ENCODE data around the gene ZNF236. TPM values are rescaled to one million over a fixed set of nuclear protein-coding genes. Genes with fewer than 3 reads are reported as not detected.
"Not testable (repeated sequence)": the region's sequence is repeated elsewhere in the genome, so short reads cannot be mapped to it uniquely, and the experiment has no call there.

The ZNF236 gene
- total RNA-seq, 4 donors from 2014 or later, result 13.4 to 38.0 (median 15.1) TPM

- TF ChIP-seq, protein P1, sequence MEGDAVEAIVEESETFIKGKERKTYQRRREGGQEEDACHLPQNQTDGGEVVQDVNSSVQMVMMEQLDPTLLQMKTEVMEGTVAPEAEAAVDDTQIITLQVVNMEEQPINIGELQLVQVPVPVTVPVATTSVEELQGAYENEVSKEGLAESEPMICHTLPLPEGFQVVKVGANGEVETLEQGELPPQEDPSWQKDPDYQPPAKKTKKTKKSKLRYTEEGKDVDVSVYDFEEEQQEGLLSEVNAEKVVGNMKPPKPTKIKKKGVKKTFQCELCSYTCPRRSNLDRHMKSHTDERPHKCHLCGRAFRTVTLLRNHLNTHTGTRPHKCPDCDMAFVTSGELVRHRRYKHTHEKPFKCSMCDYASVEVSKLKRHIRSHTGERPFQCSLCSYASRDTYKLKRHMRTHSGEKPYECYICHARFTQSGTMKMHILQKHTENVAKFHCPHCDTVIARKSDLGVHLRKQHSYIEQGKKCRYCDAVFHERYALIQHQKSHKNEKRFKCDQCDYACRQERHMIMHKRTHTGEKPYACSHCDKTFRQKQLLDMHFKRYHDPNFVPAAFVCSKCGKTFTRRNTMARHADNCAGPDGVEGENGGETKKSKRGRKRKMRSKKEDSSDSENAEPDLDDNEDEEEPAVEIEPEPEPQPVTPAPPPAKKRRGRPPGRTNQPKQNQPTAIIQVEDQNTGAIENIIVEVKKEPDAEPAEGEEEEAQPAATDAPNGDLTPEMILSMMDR (IDR thresholded peaks at IDR 0.05), result no peak
- no peak for TF ChIP-seq POLR2A (IDR thresholded peaks at IDR 0.05)
- no peak for TF ChIP-seq POLR2AphosphoS5 (IDR thresholded peaks at IDR 0.05)
- no peak for TF ChIP-seq EP300 (IDR thresholded peaks at IDR 0.05)
- DNase-seq (ENCODE audit: low spot score in 2 of 2), result no peak
- WGBS, result 95% methylated on average over 14 of the region's 28 CpGs
- H3K36me3 ChIP-seq, result no peaks in the 10 kb centered on the region
- no peak overlapping the region for H3K27ac ChIP-seq
- H3K4me1 ChIP-seq, result no peaks in the 10 kb centered on the region
- H3K9me3 ChIP-seq, result no peaks in the 10 kb centered on the region
- no peak overlapping the region for H3K4me3 ChIP-seq
- H3K27me3 ChIP-seq, result no peaks in the 10 kb centered on the region
Measured at GRCh38 chr18:76989647-76990190, 167.4 kb downstream of the ZNF236 start.

- not testable (repeated sequence) for H3K36me3 ChIP-seq; H3K4me1 ChIP-seq; H3K27ac ChIP-seq; H3K4me3 ChIP-seq; H3K27me3 ChIP-seq; H3K9me3 ChIP-seq; DNase-seq (ENCODE audit: low spot score in 2 of 2)
- WGBS, result 66% methylated on average over 8 of the region's 8 CpGs
Measured at GRCh38 chr18:76990343-76991020, 168.1 kb downstream of the ZNF236 start.

DNA sequence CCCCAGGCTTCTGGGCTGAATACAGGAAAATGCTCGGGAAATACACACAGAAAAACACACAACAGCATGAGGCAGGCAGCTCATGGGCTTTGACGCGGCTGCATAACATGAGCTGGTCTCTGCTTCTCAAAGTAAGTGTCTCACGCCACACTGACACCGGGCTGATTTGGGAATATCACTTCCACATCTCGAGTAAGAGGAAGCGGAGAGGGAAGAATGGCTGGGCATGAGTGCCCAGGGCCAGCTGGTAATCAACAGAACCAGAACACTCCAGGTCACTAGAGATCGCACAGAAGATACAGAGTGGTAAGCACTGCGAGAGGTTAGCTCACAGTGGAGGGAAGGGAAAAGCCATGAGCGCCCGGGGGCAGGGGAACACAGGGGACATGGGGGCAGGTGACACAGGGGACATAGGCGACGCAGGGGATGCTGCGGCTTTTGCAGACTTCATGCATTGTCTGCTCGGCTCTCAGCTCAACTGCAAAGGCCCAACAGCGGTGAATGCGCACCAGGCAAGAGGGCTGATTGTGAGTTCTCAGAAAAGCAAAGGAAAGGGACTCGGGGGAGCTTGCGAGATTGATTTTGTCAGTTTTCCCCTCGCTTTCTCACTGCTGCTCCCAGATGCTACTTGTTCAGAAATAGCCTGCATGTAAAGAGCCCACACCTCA lies 168.8 kb downstream of the ZNF236 start:
- no peaks in the 10 kb centered on the region for H3K9me3 ChIP-seq
- no peak overlapping the region for H3K4me3 ChIP-seq
- no peak overlapping the region for H3K27ac ChIP-seq
- DNase-seq (ENCODE audit: low spot score in 2 of 2), result no peak
- H3K27me3 ChIP-seq, result no peaks in the 10 kb centered on the region
- TF ChIP-seq EP300 (IDR thresholded peaks at IDR 0.05) (no peak), POLR2AphosphoS5 (IDR thresholded peaks at IDR 0.05) (no peak)
- TF ChIP-seq, protein P1 (IDR thresholded peaks at IDR 0.05), result no peak
- H3K36me3 ChIP-seq, result no peaks in the 10 kb centered on the region
- 86% methylated on average over 20 of the region's 20 CpGs for WGBS
- H3K4me1 ChIP-seq, result no peaks in the 10 kb centered on the region

- no peaks in the 10 kb centered on the region for H3K4me1 ChIP-seq
- DNase-seq (ENCODE audit: low spot score in 2 of 2), result peak in 1 of 2 donors; percentile 69
- 84% methylated on average over 17 of the region's 17 CpGs for WGBS
- no peak for TF ChIP-seq EP300 (IDR thresholded peaks at IDR 0.05)
- TF ChIP-seq, protein P1 (IDR thresholded peaks at IDR 0.05), result no peak
- no peaks in the 10 kb centered on the region for H3K36me3 ChIP-seq
- no peaks in the 10 kb centered on the region for H3K27me3 ChIP-seq
- no peak overlapping the region for H3K4me3 ChIP-seq
- H3K27ac ChIP-seq, result no peak overlapping the region
- no peaks in the 10 kb centered on the region for H3K9me3 ChIP-seq
Measured at GRCh38 chr18:76992226-76993084, 170.1 kb downstream of the ZNF236 start.

- no peaks in the 10 kb centered on the region for H3K36me3 ChIP-seq
- H3K9me3 ChIP-seq, result no peaks in the 10 kb centered on the region
- no peak for DNase-seq (ENCODE audit: low spot score in 2 of 2)
- 92% methylated on average over 6 of the region's 6 CpGs for WGBS
- no peak overlapping the region for H3K4me3 ChIP-seq
- H3K27me3 ChIP-seq, result no peaks in the 10 kb centered on the region
- no peaks in the 10 kb centered on the region for H3K4me1 ChIP-seq
- TF ChIP-seq, protein P1 (IDR thresholded peaks at IDR 0.05), result no peak
- TF ChIP-seq EP300 (IDR thresholded peaks at IDR 0.05) (no peak), POLR2AphosphoS5 (IDR thresholded peaks at IDR 0.05) (no peak), POLR2A (IDR thresholded peaks at IDR 0.05) (no peak)
- no peak overlapping the region for H3K27ac ChIP-seq
Measured at GRCh38 chr18:76993085-76993382, 170.7 kb downstream of the ZNF236 start.

All from suprapubic skin (tissue), 4 donors.